HTR-8/SVneo (cell line): ENCODE measurements around the gene METTL15.
"Not testable (repeated sequence)": the region's sequence is repeated elsewhere in the genome, so short reads cannot be mapped to it uniquely, and the experiment has no call there.

ENCODE experiments used
- DNase-seq: peaks from one replicate; pipeline ENCODE4 v3.0.0; 2011; ENCODE audit warnings: low spot score, mixed read lengths; ENCODE audit not compliant: insufficient read length
- FAIRE-seq: peaks from 2 replicates; lab custom pipeline; 2011; peaks lifted over from hg19 to GRCh38; lab: Jason Lieb, UNC

Gene METTL15, protein sequence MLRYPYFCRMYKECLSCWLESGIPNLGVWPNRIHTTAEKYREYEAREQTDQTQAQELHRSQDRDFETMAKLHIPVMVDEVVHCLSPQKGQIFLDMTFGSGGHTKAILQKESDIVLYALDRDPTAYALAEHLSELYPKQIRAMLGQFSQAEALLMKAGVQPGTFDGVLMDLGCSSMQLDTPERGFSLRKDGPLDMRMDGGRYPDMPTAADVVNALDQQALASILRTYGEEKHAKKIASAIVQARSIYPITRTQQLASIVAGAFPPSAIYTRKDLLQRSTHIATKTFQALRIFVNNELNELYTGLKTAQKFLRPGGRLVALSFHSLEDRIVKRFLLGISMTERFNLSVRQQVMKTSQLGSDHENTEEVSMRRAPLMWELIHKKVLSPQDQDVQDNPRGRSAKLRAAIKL

DNA sequence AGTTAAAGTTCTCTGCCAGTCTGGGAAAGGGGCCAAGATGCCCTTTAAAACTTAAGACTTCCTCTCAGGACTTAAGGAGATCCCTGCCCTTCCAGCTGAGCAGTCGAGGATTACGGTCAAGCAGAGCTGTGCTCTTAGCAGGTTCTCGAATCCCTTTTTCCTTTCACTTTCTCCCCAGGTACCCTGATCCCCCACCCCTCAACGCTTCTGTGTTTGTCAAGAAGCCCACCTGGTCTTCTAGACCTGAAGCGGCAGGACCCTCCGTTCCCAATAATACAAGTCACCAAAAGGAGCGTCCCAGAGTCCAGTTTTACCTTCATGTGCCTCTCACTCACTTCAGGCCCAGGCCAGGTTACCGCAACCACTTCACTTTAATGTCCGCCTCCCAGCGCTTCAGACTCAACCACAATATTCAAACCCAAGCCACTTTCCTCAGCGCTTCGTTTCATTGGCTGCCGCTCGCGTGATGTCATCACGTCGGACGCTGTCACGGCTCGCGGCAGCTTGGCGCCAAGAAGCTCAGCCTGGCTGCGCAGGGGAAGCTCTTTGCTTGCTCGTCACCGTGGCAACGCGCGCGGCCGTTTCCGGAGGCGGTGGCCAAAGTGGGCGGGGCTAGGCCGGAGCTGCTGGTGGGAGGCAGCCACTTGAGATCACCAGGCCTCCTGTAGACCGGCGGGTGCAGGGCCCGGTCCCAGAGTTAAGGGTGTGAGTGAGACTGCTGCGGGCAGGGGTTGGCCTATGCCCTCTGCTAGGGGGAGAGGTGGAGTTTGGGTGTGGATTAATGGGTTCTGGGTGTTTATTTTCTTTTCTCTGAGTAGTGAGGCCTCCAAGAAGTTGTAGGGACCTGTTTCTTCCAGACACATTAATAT lies at the start of gene METTL15, which contains the start of gene KIF18A:
TSS of gene METTL15 (plus strand) at position 639 of the 869 bp plus-strand sequence. CDS start 4,947 bp downstream, outside the sequence.
TSS of gene KIF18A (minus strand) at position 407 of the 869 bp plus-strand sequence. CDS start 10,209 bp downstream, outside the sequence.
- peak; percentile 71 for FAIRE-seq
- peak; percentile 86 for DNase-seq

DNA sequence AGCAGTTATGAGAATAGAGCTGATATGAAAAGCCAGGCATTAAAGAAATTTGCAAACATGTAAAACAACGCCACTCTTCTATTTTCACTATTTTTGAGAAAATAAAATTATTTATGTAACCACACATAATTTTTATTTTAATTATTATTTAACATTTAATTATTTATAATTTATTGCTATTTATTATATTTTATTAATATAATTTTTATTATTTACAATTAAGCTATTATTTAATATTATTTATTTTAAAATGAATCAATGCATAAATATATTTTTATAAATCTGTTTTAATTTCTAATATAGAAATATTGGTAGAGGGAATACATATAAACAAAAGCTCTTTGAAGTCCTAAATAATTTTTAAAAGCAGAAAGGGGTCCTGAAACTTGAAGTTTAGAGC lies 36.9 kb upstream of the METTL15 start:
- FAIRE-seq (no peak), DNase-seq (no peak)

DNA sequence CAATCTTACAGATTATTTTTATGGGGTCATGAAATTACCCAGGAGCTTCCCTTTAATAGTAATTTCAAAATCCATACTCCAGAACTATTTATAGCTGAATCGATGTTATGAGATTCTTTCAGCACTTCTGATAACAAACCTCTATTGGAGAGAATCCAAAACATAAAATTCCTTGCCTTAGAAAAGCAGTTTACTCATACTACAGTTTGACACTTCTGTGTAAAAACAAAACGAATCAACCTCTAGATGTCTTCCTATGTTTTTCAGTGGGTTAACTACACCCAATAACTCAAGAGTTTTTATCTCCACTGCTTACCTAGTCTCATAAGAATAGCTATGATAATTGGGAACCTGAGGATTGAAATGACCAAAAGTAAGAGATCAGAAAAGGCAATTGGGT lies 35.9 kb upstream of the METTL15 start:
- no peak for FAIRE-seq
- peak; percentile 6 for DNase-seq

DNA sequence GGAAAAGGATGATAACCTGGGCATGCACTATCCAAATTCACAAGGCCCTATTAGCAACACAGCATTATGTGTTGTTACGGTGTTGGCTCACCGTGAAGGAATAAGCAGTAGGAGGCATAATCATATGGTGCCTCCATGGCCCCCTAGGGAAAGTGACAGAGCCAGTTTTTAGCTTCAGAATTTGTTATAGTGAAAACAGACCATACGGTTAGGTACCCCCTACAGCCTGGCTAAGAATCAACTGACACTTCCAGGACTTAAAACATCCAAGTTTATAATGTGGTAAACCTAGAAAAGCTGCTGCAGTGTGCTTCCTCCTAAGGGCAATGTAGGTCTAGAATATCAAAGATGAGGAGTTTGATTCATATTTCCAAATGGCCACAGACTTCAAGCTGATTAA lies 30.7 kb upstream of the METTL15 start:
- FAIRE-seq (no peak), DNase-seq (no peak)

DNA sequence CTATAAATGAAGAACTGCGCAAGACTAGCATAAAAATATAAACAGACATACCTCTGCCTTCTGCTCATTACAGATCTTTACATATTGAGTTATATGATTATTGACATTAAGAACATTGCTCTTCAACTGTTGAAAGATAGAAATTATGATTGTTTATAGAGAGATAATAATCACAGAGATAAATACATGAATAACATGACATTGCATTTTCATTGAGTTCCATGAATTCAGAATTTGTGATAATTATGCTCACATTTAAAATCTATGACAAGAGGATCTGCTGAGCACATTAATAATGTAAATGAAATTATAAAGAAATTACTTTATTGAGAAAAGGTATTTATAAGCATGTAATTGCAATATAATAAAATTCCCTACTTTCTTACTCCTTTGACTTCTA lies 25.1 kb upstream of the METTL15 start:
- DNase-seq: no peak
- no peak for FAIRE-seq

DNA sequence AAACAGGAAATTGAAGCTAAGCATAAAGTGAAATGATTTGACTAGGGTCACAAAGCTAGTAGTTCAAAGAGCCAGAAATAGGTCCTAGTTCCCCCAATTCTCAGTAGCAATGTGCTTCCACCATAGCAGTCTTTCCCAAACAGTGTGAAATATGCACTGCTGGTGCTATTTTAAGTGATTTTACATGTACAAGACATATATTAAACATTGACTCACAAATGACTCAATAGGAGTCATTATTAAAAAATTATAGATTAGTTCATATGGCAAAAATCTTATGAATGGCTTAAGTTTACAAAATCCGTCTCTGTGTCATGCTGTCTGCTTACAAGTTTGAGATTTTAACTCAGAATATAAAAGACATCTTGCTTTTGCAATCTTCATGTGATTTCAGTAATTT lies 21.6 kb upstream of the METTL15 start:
- no peak for DNase-seq

DNA sequence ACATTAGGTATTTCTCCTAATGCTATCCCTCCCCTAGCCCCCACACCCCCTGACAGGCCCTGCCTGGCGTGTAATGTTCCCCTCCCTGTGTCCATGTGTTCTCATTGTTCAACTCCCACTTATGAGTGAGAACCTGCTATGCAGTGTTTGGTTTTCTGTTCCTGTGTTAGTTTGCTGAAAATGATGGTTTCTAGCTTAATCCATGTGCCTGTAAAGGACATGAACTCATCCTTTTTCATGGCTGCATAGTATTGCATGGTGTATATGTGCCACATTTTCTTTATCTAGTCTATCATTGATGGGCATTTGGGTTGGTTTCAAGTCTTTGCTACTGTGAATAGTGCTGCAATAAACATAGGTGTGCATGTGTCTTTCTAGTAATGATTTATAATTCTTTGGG lies 21.0 kb upstream of the METTL15 start:
- FAIRE-seq, DNase-seq: not testable (repeated sequence)

More for the DNA sequence above, 21.6 kb upstream of the METTL15 start:
- no peak for FAIRE-seq

- not testable (repeated sequence) for DNase-seq, FAIRE-seq
These were observed 20.5 kb upstream of the METTL15 start for GRCh38 chr11:28087693-28088092.

DNA sequence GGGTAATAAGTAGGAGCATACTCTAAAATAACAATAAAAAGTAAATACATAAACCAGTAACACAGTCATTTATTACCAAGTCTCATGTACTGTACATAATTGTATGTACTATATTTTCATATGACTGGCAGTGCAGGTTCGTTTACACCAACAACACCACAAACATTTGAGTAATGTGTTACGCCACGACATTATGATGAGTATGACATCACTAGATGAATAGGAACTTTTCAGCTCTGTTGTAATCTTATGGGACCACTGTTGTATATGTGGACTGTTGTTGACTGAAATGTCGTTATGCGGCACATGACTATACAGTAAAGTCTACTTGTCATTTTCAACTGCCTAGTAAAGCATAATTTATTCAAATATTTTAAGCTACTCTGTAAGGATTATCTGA lies 18.8 kb upstream of the METTL15 start:
- DNase-seq (no peak), FAIRE-seq (peak; percentile 87)

- FAIRE-seq: no peak
These were observed 18.0 kb upstream of the METTL15 start for GRCh38 chr11:28090052-28090749.

GRCh38 chr11:28092786-28093185 lies 15.4 kb upstream of the METTL15 start:
- DNase-seq: no peak
- FAIRE-seq: no peak

More at GRCh38 chr11:28090052-28090749, 18.0 kb upstream of the METTL15 start:
- peak; percentile 7 for DNase-seq

GRCh38 chr11:28098257-28098656 lies 9.9 kb upstream of the METTL15 start:
- no peak for DNase-seq
- FAIRE-seq: no peak

DNA sequence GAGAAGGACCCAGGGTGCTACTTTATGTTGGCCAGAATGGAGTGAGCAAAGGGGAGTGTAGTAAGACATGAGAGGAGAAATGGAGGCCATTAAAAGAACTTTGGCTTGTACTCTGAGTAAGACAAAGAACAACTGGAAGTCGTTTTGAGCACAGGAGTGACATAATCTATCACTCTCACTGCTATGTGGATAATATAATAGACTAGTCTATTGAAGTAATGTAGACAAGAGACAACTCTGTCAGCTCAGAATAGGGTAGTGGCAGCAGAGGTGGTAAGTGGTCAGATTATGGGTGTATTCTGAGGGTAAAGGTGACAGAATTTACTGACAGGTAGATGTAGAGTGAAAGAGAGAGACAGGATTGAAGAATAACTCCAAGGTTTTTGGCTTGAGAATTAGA lies 8.5 kb upstream of the METTL15 start:
- FAIRE-seq: no peak
- no peak for DNase-seq

DNA sequence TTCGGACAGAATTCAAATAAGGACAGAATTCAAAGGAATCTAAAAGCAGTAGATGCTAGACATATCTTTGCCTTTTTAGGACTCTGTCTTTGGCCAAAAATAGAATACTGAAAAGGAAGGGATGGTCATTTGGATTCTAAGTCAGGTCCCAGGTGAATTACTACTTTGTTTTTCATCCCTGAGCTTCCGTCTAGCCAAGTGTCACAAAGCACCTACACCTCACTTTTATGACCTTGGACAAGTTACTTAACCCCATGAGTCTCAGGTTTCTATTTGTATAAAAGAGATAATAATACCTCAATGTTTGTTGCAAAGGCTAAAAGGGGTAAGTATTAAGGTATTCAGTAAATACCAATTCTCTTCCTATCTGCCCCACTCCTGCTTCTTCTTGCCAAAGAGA lies 7.5 kb upstream of the METTL15 start:
- DNase-seq (no peak), FAIRE-seq (no peak)

GRCh38 chr11:28102300-28102699 lies 5.9 kb upstream of the METTL15 start:
- DNase-seq, FAIRE-seq: not testable (repeated sequence)

DNA sequence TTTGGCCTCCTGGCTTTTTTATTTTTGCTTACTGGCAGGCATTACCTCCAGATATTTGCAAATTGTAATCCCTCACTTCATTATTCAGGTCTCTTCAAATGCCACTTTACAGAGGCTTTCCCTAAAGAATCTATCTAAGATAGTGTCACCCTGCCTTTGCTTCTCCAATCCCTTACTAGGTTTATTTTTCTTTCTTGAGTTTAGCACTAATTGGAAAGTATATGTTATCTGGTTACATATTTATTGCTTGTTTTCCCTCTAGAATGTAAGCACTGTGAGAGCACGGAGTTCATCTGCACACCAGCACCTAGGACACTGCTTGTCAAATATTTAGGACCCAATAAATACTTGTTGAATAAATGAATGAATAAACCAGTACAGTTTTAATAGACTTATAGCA lies 3.8 kb upstream of the METTL15 start:
- no peak for DNase-seq
- FAIRE-seq: no peak

GRCh38 chr11:28104984-28105383 lies 3.2 kb upstream of the METTL15 start:
- DNase-seq (no peak), FAIRE-seq (no peak)

DNA sequence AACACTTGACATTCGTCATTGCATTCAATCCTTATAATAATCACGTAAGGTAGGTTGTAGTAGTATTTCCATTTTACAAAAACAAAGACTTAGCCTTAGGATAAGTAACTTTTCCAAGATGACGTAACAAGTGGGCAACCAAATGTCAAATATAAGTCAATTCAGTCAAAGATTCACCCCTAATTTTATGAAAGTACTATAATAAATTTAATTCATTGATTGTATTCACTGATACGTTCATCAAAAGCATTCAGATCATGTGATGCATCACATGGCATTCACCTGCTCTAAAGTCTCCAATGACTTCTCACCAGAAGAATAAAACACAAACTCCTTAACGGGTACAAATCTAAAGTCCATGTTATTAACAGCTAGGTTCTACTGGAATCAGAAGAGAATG lies 2.3 kb upstream of the METTL15 start:
- FAIRE-seq (no peak), DNase-seq (no peak)

DNA sequence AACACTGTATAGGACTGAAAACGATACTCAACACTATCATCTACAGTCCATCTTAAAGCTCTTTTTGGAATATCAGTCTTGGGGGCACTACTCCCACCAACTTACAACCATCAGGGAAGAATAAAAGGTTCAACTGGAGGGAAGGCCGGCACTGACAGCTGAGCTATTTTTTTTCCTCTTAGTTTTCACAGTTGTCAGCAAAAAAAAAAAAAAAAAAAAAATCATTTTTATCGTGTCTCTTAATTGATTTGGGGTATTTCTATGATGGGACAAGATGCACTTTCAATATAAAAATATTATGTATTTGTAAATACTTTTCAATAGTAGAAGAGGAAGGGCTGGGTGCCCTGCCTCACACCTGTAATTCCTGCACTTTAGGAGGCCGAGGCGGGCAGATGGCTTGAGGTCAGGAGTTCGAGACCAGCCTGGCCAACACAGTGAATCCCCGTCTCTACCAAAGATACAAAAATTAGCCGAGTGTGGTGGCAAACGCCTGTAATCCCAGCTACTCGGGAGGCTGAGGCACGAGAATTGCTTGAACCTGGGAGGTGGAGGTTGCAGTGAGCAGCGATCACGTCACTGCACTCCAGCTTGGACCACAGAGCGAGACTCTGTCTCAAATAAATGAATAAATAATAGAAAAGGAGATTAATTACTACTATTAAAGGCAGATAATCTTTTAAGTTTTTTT lies 1.7 kb upstream of the METTL15 start:
- FAIRE-seq: no peak
- no peak for DNase-seq
